Skeletal muscle cell (primary cell): Measurements from ENCODE around the gene ATPAF1.

Experiments
- DNase-seq: peaks from one replicate; pipeline ENCODE4 v3.0.0-alpha.2; 2010; ENCODE audit warnings: low read depth
- H3K4me3 ChIP-seq: 2 replicates; pipeline ENCODE4 v1.5.1; 2011; ENCODE audit warnings: low read depth, mild to moderate bottlenecking, control low read depth, low read length, moderate library complexity

The ATPAF1 gene

DNA sequence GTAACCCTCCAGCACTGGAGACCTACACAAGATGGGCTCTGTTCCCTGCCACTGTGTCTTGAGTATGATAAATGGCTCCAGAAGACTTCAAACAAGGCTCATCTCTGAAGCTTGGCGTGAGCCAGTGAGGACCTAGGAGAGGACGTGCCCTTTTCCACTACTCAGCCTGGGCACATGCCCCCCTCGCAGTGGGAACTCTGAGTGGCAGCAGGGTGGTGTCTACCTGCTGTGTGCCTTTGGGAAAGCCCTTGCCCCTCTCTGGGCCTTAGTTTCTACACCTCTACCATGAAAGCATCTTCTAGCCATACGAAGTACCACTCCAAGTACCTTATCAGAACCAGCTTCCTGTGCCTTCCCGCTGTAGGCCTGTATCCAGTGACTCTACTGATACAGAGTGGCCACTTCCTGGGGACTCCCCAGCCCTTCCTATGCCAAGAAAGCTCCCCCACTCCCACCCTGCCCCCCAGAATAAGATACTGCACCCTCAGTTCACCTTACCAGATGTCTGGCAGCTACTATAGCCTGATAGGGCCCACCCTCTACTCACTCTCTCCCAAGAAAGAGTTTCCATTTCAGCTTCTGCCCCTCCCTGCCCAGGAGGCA lies 48.4 kb downstream of the ATPAF1 start:
- DNase-seq: no peak
- H3K4me3 ChIP-seq: no peak overlapping the region

DNA sequence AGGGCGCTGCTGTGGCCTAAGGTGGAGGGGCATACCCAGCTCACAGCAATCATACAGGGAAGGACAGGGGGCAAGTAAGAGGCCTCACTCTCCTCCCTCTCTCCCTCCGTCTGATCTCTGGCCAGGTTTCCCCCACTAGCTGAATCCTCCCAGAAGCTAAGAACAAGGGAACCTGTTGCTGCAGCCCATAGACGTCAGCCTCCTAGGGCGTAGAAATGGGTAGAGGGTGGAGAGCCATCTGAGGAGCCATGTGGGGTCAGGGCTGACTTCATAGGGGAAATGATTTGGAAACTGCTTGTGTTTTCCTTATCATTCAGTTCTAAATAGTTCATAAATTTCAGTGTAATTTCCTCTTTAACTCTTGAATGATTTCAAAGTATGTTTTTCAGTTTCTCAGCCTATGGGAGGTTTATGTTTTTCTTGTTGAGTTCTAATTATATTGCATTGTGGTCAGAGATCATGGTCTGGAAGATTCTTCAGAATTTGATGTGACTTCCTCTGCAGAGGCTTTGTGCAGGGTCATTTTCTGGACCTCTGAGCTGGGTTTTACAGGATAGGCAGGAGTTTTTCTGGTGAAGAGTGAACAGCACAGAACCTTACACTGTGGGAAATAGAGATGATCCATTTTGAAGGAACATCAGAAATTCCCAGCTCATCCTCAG lies 49.3 kb downstream of the ATPAF1 start:
- H3K4me3 ChIP-seq: no peak overlapping the region
- no peak for DNase-seq

DNA sequence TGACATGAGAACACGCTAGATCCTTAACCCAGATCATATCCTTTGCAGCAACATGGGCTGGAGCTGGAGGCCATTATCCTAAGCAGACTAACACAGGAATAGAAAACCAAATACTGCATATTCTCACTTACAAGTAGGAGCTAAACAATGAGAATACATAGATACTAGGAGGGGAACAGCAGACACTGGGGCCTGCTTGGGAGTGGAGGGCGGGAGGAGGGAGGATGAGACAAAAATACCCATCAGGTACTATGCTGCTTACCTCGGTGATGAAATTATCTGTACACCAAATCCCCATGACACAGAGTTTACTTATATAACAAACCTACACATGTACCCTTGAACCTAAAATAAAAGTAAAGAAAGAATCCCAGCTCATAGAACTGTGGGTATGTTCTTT lies 50.3 kb downstream of the ATPAF1 start:
- DNase-seq: no peak

DNA sequence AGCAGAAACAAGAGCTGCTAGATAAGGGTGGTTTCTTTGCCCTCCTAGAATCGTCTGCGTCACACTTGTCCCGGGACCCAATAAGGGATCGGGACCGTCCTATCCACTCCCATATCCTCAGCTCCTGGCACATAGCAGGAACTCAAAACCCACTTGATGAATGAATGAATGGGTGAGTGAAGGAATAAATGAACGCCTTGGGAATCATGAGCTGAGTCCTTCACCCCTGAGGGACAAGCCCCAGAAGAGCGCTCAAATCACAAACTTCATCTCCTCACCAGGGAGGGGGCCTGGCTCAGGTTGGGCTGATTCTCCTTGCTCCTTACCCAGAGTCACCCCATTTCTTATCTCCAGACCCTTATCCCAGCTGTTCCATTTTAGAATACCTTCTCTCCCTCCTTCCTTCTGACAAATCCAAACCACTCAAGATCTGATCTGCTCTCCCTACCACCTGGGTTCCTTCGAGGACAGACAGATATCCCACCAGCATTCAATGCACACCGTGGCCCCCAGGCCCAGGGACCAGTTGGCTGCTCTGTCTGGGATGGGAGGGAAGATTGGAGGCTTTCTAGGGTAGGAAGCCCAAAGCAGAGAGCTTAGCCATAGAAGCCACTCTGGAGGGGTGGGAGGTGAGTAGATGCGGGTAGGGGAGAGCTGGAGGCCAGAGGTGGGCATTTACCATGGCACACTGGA lies 50.9 kb downstream of the ATPAF1 start:
- peak overlapping the region; percentile 73 for H3K4me3 ChIP-seq
- DNase-seq: no peak

More for the DNA sequence above, 50.3 kb downstream of the ATPAF1 start:
- no peak overlapping the region for H3K4me3 ChIP-seq

DNA sequence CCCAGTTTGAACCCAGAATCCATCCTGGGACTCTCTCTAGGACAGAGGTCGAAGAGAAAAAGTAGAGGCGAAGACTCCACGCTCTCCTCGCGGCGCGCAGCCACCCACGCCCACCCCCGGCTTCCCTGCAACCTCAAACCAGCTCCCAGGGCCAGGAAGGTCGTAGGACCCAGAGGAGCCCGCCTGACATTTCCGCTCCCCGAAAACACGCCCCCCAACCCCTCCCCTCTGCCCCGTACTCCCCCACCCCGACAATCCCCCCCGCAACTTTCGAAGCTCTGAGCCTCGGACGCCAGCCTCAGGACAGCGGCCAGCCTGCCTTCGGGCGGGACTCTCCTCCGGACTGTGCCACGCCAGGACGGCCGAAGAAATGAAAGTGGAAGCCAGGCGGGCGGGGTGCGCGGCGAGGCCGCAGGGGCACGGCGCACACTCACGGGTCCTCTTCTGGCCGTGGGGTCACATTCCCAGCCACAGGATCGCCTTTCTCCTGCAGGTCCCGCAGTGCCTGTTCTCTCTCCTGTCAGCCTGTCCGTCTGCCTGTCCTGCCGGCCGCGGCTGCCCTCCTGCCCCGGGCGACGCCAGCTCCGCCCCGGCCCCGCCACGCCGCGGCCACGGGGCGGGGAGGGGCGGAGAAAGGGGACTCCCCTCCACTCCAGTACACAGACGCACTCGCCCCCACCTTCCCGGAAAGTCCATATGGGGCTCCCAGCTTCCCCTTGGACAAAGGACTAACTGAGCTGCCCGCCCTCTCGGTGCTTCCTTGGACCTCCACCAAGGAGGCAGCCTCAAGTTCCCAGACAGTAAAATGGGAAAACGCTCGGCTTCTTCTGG lies 51.7 kb downstream of the ATPAF1 start, which contains the start of gene MOB3C:
MOB3C (minus strand) TSS at position 535 of the 831 bp plus-strand sequence. CDS start 3,490 bp downstream, outside the sequence.
- peak within 1 kb of the TSS; percentile 73 for H3K4me3 ChIP-seq
- DNase-seq: no peak

DNA sequence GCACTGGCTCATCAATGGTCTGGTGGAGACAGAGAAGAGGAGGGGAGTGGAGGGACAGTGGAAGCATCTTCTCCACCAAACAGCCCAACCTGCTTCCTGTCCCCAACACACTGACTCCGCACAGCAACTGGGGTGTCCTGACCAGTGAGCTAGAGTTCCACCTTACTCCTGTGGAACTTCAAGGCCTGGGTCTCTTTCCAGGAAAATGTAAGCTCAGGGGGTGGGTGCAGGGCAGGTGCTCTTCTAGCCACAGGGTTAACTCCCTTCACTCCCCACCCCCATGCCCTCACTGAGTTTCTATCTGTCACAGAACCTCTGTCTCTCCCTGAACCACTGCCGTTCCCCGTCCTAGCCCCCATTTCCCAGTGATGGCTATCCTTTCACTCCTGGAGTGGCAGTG lies 52.4 kb downstream of the ATPAF1 start:
- peak overlapping the region; percentile 73 for H3K4me3 ChIP-seq
- no peak for DNase-seq

DNA sequence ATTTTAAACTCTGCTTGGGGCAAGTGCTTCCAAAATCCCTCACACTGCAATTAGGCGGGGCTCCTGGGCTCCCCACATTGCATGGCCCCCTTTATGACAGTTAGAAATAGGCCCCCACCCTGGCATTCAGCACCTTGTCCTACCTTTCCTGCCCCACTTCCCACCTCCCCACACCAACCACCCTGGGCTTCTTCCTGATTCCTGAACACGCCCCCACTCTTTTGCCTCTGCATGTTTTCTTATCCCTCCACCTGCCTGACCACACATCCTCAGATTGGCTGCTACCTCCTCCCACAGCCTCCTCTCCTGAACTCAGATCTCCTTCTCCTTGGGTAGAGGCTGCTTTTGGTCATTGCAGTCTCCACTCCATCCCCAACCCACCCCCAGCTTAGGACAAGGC lies 53.1 kb downstream of the ATPAF1 start:
- no peak overlapping the region for H3K4me3 ChIP-seq

DNA sequence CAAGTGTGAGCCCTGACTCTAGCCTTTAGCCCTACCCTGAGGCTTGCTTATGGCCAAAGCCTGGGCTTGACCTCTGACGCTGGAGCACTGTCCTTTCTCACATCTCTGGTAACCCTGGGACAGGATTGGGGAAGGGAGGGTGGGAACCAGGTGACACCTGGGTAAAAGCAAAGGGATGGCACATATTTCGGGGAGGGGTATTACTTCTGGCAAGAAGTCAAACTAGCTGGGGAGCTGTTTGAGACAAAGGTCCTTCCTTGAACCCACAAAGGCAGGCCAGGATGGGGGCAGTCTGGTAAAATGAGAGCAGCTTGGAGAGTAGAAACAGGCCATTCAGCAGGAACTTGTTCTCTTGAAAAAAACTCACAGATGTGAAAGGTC lies 53.6 kb downstream of the ATPAF1 start:
- DNase-seq: no peak
- H3K4me3 ChIP-seq: no peak overlapping the region

More for the DNA sequence above, 53.1 kb downstream of the ATPAF1 start:
- DNase-seq: no peak

DNA sequence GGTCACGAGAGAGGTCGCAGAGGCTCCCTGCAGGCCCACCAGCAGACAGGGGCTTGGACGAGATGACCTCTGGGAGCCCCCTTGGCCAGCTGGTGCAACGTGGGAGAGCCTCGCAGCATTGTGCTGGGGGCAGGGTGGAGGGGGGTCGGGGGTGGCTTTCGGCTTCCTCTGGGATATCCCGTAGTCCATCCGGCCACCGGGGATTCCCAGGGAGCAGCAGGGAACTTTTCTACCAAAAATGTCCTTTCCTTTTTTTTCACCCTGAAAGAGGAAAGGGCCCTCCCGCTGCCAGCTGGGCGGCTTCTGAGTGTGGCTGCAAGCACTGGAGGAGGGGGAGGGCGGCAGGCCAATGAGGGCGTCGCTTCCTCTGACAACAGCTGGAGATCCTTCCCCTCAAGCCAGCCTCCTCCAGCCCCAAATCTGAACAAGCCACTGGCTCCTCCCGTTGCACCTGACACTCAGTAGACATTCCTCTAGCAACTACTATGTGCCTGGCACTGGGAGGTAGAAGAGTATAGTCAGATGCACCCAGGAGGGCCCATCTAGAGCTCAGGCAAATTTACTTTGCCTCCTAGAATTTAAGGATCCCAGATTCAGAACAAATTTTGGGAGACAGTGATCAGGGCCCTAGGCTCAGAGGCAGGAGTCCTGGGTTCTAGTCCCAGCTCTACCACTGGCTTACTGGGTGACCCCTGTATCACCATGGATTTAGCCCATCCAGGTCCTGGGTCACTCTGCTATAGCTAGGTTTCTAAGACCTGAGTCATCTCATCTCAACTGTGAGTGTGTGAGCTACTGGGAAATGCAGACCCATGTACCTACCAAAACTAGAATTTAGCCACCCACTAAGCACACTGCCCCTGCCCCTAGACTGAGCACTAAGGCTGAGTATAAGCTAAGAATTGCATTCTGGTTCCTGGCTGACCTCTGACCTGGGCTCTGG lies 54.2 kb downstream of the ATPAF1 start:
- no peak for DNase-seq
- H3K4me3 ChIP-seq: no peak overlapping the region

DNA sequence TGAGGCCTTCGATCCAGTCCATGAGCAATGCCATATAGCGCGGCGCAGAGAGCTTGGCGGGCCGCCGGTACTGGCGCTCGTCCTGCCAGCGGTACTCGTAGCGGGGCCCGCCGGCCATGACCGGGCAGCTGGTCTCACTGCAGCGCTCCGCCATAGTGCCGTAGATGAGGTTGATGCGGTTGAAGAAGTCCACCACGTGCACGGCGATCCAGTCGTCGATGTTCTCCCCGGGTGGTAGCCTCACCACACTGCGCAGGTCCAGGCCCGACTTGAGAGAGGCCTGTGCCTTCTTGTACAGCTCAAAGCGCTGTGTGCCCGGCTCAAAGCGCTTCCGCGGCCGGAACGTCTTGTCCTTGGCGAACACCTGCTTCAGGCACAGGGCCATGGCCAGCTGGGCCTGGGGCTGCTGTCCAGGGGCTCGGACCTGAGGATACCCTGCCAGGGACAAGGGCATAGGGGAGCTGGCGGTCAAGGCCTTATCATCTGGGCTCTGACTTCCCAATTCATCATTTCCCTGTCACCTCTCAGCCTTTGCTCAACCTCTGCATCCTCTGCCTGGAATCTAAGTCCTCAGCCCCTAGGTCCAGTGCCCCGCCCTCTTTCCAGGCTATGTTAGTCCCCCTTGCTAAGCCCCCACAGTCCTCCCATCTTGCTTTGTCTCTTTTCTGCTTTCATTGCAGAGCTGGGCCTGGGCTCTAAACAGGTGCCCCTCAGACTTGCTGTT lies 55.1 kb downstream of the ATPAF1 start:
- DNase-seq: no peak
- no peak overlapping the region for H3K4me3 ChIP-seq

DNA sequence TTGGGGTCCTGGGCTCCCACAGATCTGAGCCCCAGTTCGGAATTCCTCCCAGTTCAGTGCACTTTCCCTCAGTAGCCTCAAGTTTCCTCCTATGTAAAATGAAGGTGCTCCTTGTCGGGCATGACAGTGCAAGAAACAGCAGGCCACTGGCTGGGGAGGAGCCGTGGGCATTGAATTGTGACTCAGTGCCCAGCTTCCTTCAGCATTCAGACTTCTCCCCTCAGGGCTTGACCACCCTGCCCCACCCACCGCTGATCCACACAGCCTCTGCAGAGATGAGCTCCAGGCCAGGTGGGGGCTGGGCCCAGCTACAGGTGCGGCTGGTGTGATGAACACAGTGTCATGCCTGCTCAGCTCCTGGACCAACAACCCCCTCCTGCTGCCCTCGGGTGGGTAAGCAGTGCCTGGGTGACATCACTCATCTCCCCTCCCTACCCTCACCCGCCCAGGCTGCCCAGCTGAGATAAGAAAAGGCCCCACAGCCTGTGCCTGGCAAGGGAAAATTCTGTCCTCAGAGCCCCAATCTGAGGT lies 56.4 kb downstream of the ATPAF1 start:
- DNase-seq: no peak

DNA sequence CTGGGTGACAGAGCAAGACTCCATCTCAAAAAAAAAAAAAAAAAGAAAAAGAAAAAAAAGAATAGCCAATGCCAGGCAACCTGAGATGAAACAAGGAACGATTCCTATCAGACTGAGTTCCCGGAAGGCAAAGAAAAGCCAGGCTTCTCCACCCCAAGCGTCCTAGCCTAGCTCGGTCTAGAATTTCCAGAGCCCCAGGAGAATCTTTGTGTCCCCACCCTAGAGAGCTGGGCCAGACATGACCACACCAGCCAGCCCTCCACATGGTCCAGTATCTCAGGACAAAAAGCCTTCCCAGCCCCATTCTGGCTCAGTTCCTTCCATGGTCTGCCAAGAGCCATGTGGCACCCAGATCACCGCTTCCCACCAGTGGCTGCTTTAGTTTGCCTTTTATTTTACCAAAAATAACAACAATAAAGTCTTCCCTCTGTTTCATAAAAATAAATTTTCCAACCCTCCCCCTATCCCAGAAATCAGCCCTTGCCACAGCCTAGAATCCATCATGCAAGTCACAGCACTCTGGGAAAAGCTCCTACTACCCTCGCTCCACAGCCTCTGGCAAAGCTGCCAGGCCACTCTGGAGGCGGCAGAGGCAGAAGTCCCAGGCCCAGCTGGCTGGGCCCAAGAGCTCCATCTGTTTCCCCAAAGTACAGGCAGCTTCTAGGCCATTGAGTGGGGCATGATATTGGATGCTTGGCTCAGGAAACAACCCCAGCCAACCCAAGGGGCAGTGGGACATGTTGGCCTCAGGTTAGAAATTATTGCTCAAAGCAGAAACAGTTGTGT lies 60.6 kb downstream of the ATPAF1 start:
- no peak overlapping the region for H3K4me3 ChIP-seq
- no peak for DNase-seq

More for the DNA sequence above, 56.4 kb downstream of the ATPAF1 start:
- H3K4me3 ChIP-seq: no peak overlapping the region

DNA sequence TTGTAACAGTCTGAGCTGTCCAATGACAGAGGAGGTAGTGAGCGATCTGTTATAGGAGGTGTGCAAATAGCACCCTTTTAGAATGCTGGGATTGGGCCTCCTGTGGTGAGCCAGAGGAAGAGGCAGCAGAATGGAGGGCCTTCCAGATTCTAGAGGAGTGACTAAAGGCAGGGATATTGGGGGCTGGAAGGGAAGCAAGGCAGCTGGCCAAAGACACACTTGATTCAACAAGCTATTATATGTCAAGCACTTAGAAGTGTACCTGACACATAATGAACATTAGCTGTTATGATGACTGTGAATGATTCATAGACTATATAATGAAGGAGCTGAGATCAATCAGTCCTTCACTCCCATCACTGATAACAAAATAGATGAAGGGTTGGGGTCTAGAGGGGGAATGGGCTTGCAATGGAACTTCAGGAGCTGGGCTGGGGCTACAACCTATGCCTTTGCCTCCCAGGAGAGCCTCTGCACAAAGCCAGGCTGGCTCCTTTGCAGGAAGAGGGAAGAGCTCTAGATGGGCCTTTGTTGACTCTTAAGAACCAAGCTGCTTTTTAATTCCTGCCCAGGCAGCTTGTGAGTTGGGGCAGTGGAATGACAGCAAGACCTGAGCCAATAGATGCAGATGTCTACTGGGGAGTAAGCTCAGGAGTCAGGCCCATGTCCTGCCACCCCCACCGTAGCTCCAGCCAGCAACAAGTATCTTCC lies 61.8 kb downstream of the ATPAF1 start:
- no peak overlapping the region for H3K4me3 ChIP-seq
- DNase-seq: no peak

DNA sequence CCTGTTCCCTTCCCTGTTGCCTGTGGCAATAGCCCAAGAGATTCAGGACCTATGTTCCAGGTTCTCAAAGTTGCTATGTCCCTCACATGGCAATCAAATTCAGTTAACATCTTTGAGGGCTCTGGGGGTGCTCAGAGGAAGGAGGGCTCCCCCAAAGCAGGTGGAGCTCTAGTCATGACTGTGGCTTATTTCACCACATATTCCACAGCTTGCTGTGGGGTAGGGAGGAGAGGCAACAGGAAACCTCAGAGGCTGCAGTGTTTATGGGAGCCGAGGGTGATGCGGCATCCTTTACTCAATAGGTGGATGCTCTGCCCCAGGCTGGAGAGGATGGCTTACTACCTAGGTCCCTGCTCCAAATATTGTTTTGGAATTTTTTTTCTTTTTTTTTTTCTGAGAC lies 62.9 kb downstream of the ATPAF1 start:
- no peak overlapping the region for H3K4me3 ChIP-seq
- DNase-seq: no peak

DNA sequence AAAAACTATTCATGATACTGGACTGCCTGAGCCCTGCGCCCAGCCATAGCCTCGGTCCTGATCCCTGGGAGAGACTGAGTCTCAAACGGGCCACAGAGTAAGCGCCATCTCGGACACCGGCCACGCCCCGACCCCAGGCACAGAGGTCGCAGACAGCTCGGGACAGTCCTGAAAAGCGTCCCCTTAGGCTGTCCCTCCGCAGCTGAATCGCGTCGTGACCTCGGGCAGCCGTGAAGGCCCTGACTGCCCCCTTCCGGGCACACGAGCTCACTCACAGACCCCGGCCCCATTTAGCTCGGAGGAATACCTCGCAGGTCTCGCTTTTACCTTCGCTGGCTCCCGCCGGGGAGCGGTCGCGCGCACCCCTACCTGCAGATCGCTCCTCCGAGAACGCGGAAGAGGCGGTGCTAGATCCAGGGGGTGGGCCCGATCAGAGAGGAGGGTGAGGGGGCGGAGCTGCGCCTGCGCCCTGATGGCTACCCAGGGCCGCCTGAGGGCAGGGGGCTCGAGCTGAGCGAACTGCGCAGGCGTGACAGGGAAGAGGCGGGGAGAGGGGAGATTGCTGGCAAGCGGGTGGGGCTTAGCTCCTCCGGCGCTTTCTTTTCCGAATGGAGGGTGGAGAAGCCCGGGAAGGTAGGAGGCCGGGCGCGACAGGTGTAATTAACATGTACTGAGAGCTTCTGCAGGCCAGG lies 64.2 kb downstream of the ATPAF1 start, which contains the start of gene MKNK1:
MKNK1 (minus strand) TSS at position 411 of the 692 bp plus-strand sequence. CDS start 20,941 bp downstream, outside the sequence.
- peak within 1 kb of the TSS; percentile 99 for H3K4me3 ChIP-seq

DNA sequence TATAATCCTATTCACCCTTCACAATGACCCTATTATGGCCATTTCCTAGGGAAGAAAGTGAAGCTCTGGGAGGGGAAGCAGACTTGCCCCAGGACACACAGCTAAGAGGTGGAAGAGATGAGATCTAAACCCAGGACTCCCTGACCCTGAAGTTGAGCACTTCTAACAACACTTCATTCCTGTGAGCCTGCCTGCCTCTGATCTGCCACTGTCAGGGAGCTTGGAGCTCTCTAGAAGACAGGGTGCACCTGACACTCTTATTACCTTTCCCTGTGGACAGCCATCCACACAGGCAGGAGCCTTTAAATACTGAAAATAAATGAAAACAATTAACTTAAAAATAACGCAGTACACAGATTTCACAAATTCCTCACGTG lies 64.7 kb downstream of the ATPAF1 start:
- DNase-seq: no peak
- peak overlapping the region; percentile 99 for H3K4me3 ChIP-seq

More for the DNA sequence above, 64.2 kb downstream of the ATPAF1 start, which contains the start of gene MKNK1:
- peak; percentile 66 for DNase-seq
